ENCODE measurements around the gene SH3BP2. TPM values are rescaled to one million over a fixed set of nuclear protein-coding genes. Genes with fewer than 3 reads are reported as not detected.
A peak's percentile ranks its signal among the peaks of the same experiment; 100 is the strongest.

Gene SH3BP2
- total and polyA plus RNA-seq, 10 of the 15 experiments (the other 5 are each of a cell fraction or from before 2014, with no cell fraction given) = 1.1 to 61.8 (median 23.9) TPM

DNA sequence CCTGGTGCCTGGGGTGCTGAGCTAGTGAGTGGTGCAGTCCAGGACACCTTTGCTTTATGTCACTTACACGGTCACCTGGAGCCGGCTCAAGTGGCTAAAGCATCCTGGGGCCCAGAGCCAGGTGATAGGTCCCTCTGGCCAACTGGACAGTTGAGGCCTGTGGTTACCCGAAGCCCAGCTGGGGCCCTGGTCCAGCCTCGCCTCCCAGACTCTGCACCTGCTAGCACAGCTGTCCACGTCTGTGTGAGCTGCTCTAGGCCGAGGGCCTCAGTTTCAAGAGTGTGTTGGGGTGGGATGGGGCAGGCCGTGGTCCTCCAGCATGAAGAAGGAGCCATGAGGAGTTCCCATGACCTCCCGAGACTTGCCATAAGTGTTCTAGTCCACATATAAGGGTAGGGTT, 43.1 kb downstream of the SH3BP2 start:
- ChIA-PET SMC1A (ENCODE audit: uncharacterized antibody, unreplicated experiment) (no interaction called here), POLR2A (no interaction called here), RAD21 (ENCODE audit: unreplicated experiment) (no interaction called here), CTCF (no interaction called here)
- no peak for FAIRE-seq
- in situ Hi-C loops (cut with MboI) = no loop called here
- no peak overlapping the region for H3K27ac ChIP-seq (ENCODE audit: control insufficient read depth, insufficient read depth)
- H3K79me2 ChIP-seq (ENCODE audit: control insufficient read depth, insufficient read depth, low read length) = no peaks in the 10 kb centered on the region
- no peak for ATAC-seq
- H3K4me1 ChIP-seq (ENCODE audit: control insufficient read depth, insufficient read depth, low read length) = peaks cover 44% of the 10 kb centered on the region
- intact Hi-C loops (cut with micrococcal nuclease; ENCODE audit: unreplicated experiment) = no loop called here
- H4K20me1 ChIP-seq (ENCODE audit: control insufficient read depth, insufficient read depth) = no peaks in the 10 kb centered on the region
- no peak overlapping the region for H3K4me3 ChIP-seq
- no peak overlapping the region for H3K4me2 ChIP-seq (ENCODE audit: control insufficient read depth, insufficient read depth)
- 84% methylated on average over 8 of the region's 8 CpGs for WGBS (ENCODE audit: insufficient coverage, insufficient replicate concordance, low lambda C conversion rate, missing lambda C conversion rate)
- DNase-seq (ENCODE audit: low read depth, low spot score) = no peak
- no peak overlapping the region for H3K9ac ChIP-seq (ENCODE audit: control insufficient read depth, insufficient read depth, low read length)
- H3K27me3 ChIP-seq (replicated peaks in 1 of 2; ENCODE audit: control insufficient read depth in 2 of 2, insufficient read depth in 2 of 2, low read length in 1 of 2) = no peaks in the 10 kb centered on the region
- peaks cover 15 to 16% of the 10 kb centered on the region in 2 experiments; a peak in 3 of 4 replicates for H3K36me3 ChIP-seq (ENCODE audit: control insufficient read depth in 2 of 2, insufficient read depth in 2 of 2, low read length in 1 of 2)
- H2AFZ ChIP-seq (ENCODE audit: control insufficient read depth, low read depth, low read length) = no peak overlapping the region
- TSS peak; percentile 3 for BruUV-seq (replicated peaks)
- no peaks in the 10 kb centered on the region for H3K9me3 ChIP-seq (replicated peaks; ENCODE audit: control insufficient read depth, insufficient read depth, low read length)
- TF ChIP-seq NR2C1 (IDR thresholded peaks at IDR 0.05) (no peak), TCF12 (IDR thresholded peaks at IDR 0.05; ENCODE audit: low read depth, low read length) (0 out of 2 replicates have a peak, but pooled peaks have one; percentile 19)

GRCh38 chr4:2836391-2836859, 43.5 kb downstream of the SH3BP2 start:
- CTCF ChIA-PET = no interaction called here
- no peaks in the 10 kb centered on the region for H3K9me3 ChIP-seq (replicated peaks; ENCODE audit: control insufficient read depth, insufficient read depth, low read length)
- peaks cover 13 to 15% of the 10 kb centered on the region in 2 experiments; a peak in 3 of 4 replicates for H3K36me3 ChIP-seq (ENCODE audit: control insufficient read depth in 2 of 2, insufficient read depth in 2 of 2, low read length in 1 of 2)
- no peaks in the 10 kb centered on the region for H3K79me2 ChIP-seq (ENCODE audit: control insufficient read depth, insufficient read depth, low read length)
- 95% methylated on average over 5 of the region's 5 CpGs for WGBS (ENCODE audit: insufficient coverage, insufficient replicate concordance, low lambda C conversion rate, missing lambda C conversion rate)
- BruUV-seq (replicated peaks) = no TSS peak
- POLR2A ChIA-PET = no interaction called here
- no peak for FAIRE-seq
- H3K27me3 ChIP-seq (replicated peaks in 1 of 2; ENCODE audit: control insufficient read depth in 2 of 2, insufficient read depth in 2 of 2, low read length in 1 of 2) = no peaks in the 10 kb centered on the region
- no peaks in the 10 kb centered on the region for H4K20me1 ChIP-seq (ENCODE audit: control insufficient read depth, insufficient read depth)
- TF ChIP-seq CEBPB (IDR thresholded peaks at IDR 0.05; ENCODE audit: borderline replicate concordance in 1 of 2, low read depth in 2 of 2, low read length in 2 of 2) (no peak), POLR2AphosphoS2 (IDR thresholded peaks at IDR 0.05; ENCODE audit: low read depth, low read length) (0 out of 2 replicates have a peak, but pooled peaks have one; percentile 30)
- ATAC-seq = no peak
- RAD21 ChIA-PET (ENCODE audit: unreplicated experiment) = no interaction called here
- intact Hi-C loops (cut with micrococcal nuclease; ENCODE audit: unreplicated experiment) = no loop called here
- no peak overlapping the region for H2AFZ ChIP-seq (ENCODE audit: control insufficient read depth, low read depth, low read length)
- no peak overlapping the region for H3K4me2 ChIP-seq (ENCODE audit: control insufficient read depth, insufficient read depth)
- H3K9ac ChIP-seq (ENCODE audit: control insufficient read depth, insufficient read depth, low read length) = no peak overlapping the region
- DNase-seq (ENCODE audit: low read depth, low spot score) = no peak
- H3K4me1 ChIP-seq (ENCODE audit: control insufficient read depth, insufficient read depth, low read length) = peaks cover 44% of the 10 kb centered on the region
- in situ Hi-C loops (cut with MboI) = no loop called here
- no peak overlapping the region for H3K27ac ChIP-seq (ENCODE audit: control insufficient read depth, insufficient read depth)
- SMC1A ChIA-PET (ENCODE audit: uncharacterized antibody, unreplicated experiment) = no interaction called here
- H3K4me3 ChIP-seq = no peak overlapping the region
